Kidney (tissue), 14 donors: ENCODE data around the gene MAT2B. TPM values are rescaled to one million over a fixed set of nuclear protein-coding genes. Genes with fewer than 3 reads are reported as not detected.

Source experiments
- DNase-seq, 5 donors: peaks; one replicate each; pipeline ENCODE4 v3.0.0-alpha.2; 2013 to 2020
- FAIRE-seq: peaks from 2 replicates; lab custom pipeline; 2012; peaks lifted over from hg19 to GRCh38; lab: Jason Lieb, UNC
- H3K27ac ChIP-seq, 2 donors: one replicate each; pipeline ENCODE4 v1.7.0; 2013; ENCODE audit warnings: low read depth in 2 of 2, low read length in 2 of 2, inconsistent platforms in 1 of 2
- H3K27me3 ChIP-seq: one replicate; pipeline ENCODE4 v1.7.1; 2013; ENCODE audit warnings: low read length, inconsistent platforms; ENCODE audit not compliant: control insufficient read depth, insufficient read depth
- H3K36me3 ChIP-seq, 3 donors: one replicate each; pipeline versions ENCODE4 v1.7.0 to v1.7.1; 2013; ENCODE audit warnings: low read length in 3 of 3, control low read depth in 1 of 3, inconsistent platforms in 1 of 3; ENCODE audit not compliant: insufficient read depth in 3 of 3, control insufficient read depth in 2 of 3
- H3K4me1 ChIP-seq, 3 donors: one replicate each; pipeline versions ENCODE4 v1.7.0 to v1.7.1; 2013; ENCODE audit warnings: low read length in 3 of 3, inconsistent platforms in 1 of 3, low read depth in 1 of 3; ENCODE audit not compliant: control insufficient read depth in 2 of 3, insufficient read depth in 2 of 3
- H3K4me3 ChIP-seq, 3 donors: one replicate each; pipeline versions ENCODE4 v1.7.0 to v1.8.1; 2013; ENCODE audit warnings: low read length in 3 of 3, control low read depth in 1 of 3, inconsistent platforms in 1 of 3
- H3K9ac ChIP-seq, 3 donors: one replicate each; pipeline versions ENCODE4 v1.7.0 to v1.7.1; 2013; ENCODE audit warnings: low read length in 3 of 3, control low read depth in 1 of 3, inconsistent platforms in 1 of 3
- H3K9me3 ChIP-seq, 3 donors: one replicate each; pipeline versions ENCODE4 v1.7.0 to v1.7.1; 2013; ENCODE audit warnings: low read length in 3 of 3, control low read depth in 1 of 3, inconsistent platforms in 1 of 3; ENCODE audit not compliant: control insufficient read depth in 2 of 3, insufficient read depth in 1 of 3
- intact Hi-C: fragments of 100-400 bp; cut with DNase I; formaldehyde crosslinking; loops from one replicate; pipeline ENCODE4 v1.11.1; 2022
- polyA plus RNA-seq: library from polyadenylated mRNA; stranded (reverse); fragments of 350-450 nt; fragmentation: Illumina TruSeq; extraction: RNeasy Lipid Tissue Mini Kit (QIAGEN cat#74804); gene quantifications from one replicate; pipeline ENCODE4 v1.2.3, GENCODE V29; 2014; ENCODE audit warnings: low read depth, low replicate concordance; ENCODE audit not compliant: insufficient read depth
- total RNA-seq: library from RNA; stranded (reverse); fragmentation: NEBNext Ultra II Directional; extraction: Animal tissue kit (Norgen Biotek cat#: 25700); gene quantifications from one replicate; pipeline ENCODE4 v1.2.1, GENCODE V29; 2021
- TF ChIP-seq, protein P1 (sequence below): IDR thresholded peaks from 3 replicates; pipeline ENCODE4 v1.5.1; 2012; ENCODE audit warnings: mild to moderate bottlenecking, moderate library complexity, borderline replicate concordance; ENCODE audit not compliant: insufficient read depth; ENCODE audit errors: extremely low read depth
- donor health status: control.
- donor health status: control.
- donor health status: control.
- donor health status: control.
- donor health status: control.
- donor health status: DM: yes; HTN: yes; CAD: no.
- donor health status: Normal renal cell carcinoma (clear cell type).

MAT2B gene
- total and polyA plus RNA-seq, 2 donors from 2014 or later = 80.9 to 84.4 TPM

DNA sequence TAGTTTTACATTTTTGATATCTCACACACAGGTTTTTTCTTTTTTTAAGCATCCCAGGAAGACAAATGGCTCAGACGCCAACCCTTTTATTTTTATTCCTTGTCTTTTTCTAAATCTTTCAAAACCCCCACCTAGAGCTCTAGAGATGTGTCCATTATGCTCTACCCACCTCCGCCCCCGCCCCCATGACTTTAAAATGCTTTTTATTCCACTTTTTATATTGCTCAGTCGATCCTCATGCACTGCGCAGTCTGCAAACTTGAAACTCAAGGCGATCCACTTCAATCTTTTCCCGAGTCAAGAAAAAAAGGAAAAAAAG lies 411 bp upstream of the MAT2B start:
- H3K27me3 ChIP-seq = no peaks in the 10 kb centered on the region
- intact Hi-C loops = no loop called here
- TF ChIP-seq, protein P1, sequence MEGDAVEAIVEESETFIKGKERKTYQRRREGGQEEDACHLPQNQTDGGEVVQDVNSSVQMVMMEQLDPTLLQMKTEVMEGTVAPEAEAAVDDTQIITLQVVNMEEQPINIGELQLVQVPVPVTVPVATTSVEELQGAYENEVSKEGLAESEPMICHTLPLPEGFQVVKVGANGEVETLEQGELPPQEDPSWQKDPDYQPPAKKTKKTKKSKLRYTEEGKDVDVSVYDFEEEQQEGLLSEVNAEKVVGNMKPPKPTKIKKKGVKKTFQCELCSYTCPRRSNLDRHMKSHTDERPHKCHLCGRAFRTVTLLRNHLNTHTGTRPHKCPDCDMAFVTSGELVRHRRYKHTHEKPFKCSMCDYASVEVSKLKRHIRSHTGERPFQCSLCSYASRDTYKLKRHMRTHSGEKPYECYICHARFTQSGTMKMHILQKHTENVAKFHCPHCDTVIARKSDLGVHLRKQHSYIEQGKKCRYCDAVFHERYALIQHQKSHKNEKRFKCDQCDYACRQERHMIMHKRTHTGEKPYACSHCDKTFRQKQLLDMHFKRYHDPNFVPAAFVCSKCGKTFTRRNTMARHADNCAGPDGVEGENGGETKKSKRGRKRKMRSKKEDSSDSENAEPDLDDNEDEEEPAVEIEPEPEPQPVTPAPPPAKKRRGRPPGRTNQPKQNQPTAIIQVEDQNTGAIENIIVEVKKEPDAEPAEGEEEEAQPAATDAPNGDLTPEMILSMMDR = no peak
- H3K4me3 ChIP-seq = peak overlapping the region; percentile 82 to 97 (median 84)
- peaks cover 5 to 22% (median 8%) of the 10 kb centered on the region in 3 donors for H3K4me1 ChIP-seq
- FAIRE-seq (no peak), DNase-seq (no peak)
- H3K9me3 ChIP-seq = no peaks in the 10 kb centered on the region
- peak overlapping the region; percentile 66 to 87 (median 83) for H3K9ac ChIP-seq
- H3K27ac ChIP-seq = peak overlapping the region; percentile 94 to 98
- peaks cover 0 to 5% (median 0%) of the 10 kb centered on the region in 3 donors for H3K36me3 ChIP-seq

DNA sequence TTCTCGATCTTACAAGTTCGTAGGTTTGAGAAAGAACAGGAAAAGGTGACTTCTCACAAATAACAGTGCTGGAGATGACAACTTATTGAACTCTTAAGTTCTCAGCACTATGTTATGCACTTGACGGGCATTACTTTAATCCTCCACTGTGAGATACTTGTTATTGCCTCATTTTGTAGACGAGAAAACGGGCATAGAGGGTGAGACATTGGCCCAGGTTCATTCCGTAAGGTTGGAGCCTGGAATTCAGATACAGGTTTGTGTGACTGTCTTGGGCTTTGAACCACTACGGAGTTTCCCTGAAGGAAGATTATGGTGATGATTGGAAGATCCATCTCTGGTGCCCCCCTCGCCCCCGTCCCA lies 657 bp downstream of the MAT2B start:
- Histone ChIP-seq H3K27me3 (no peaks in the 10 kb centered on the region), H3K36me3 (peaks cover 0 to 5% (median 0%) of the 10 kb centered on the region in 3 donors), H3K27ac (peak overlapping the region; percentile 94 to 98), H3K4me3 (peak overlapping the region; percentile 97 to 99 (median 99)), H3K9me3 (no peaks in the 10 kb centered on the region), H3K4me1 (peaks cover 5 to 22% (median 8%) of the 10 kb centered on the region in 3 donors), H3K9ac (peak overlapping the region; percentile 91 to 99 (median 98))
- TF ChIP-seq, protein P1 = no peak
- no peak for DNase-seq
- no peak for FAIRE-seq
- intact Hi-C loops = no loop called here

DNA sequence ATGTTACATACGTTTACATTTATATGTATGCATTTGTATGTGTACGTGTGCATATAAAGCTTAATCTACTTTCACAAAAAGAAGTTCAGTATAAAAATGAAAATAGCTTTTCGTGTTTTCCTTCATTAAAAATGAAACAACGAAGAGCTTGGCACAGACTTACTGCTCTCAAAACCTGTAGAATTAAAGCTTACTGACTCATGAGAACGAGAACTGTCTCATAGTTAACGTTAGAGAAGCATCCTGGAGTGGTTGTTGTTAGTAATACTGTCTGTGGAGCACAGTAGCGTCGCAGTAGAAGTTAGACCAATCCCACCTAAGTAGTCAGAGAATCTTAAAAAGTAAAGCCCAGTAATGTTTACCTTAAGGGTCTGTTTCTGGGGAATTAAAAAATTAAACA lies 1.3 kb downstream of the MAT2B start:
- FAIRE-seq (no peak), DNase-seq (peak in 2 of 5 donors; percentile 21 to 34)
- intact Hi-C loops = no loop called here
- Histone ChIP-seq H3K9me3 (no peaks in the 10 kb centered on the region), H3K27me3 (no peaks in the 10 kb centered on the region), H3K4me1 (peaks cover 6 to 22% (median 8%) of the 10 kb centered on the region in 3 donors), H3K4me3 (peak overlapping the region; percentile 97 to 99 (median 99)), H3K27ac (peak overlapping the region; percentile 94 to 98), H3K36me3 (peaks cover 0 to 5% (median 0%) of the 10 kb centered on the region in 3 donors), H3K9ac (peak overlapping the region; percentile 91 to 99 (median 98))
- TF ChIP-seq, protein P1 = no peak

DNA sequence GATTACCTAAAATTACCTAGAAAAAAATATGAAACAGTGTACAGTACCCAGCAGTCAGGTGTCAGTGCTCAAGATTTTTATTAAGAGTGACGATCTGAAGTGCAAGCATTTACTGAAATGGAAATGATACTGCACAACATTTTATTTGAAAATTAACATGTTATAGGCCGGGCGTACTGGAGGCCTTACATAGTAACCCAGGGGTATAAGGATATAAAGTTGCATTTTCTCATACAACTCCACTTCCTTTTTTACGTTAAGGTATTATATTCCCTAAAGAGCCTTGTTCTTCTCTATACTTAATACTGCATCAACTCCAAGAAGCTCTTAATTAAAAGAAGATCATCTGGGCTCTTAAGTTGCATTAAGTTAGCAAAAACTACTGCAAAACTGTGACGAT lies 3.3 kb downstream of the MAT2B start:
- intact Hi-C loops = no loop called here
- peak overlapping the region in 1 of 3 donors; percentile 66 for H3K9ac ChIP-seq
- peaks cover 0 to 21% (median 2%) of the 10 kb centered on the region in 3 donors for H3K36me3 ChIP-seq
- H3K4me1 ChIP-seq = peaks cover 8 to 22% (median 9%) of the 10 kb centered on the region in 3 donors
- H3K27ac ChIP-seq = peak overlapping the region in 1 of 2 donors; percentile 71
- DNase-seq = no peak
- peak overlapping the region in 2 of 3 donors; percentile 15 to 97 for H3K4me3 ChIP-seq
- FAIRE-seq = no peak
- no peaks in the 10 kb centered on the region for H3K9me3 ChIP-seq
- H3K27me3 ChIP-seq = no peaks in the 10 kb centered on the region
- TF ChIP-seq, protein P1 = no peak
